Measurements from ENCODE around the gene SHMT2. TPM values are rescaled to one million over a fixed set of nuclear protein-coding genes. Genes with fewer than 3 reads are reported as not detected.

The SHMT2 gene
- polyA plus RNA-seq, 2 donors = 19.8 to 69.5 TPM

DNA sequence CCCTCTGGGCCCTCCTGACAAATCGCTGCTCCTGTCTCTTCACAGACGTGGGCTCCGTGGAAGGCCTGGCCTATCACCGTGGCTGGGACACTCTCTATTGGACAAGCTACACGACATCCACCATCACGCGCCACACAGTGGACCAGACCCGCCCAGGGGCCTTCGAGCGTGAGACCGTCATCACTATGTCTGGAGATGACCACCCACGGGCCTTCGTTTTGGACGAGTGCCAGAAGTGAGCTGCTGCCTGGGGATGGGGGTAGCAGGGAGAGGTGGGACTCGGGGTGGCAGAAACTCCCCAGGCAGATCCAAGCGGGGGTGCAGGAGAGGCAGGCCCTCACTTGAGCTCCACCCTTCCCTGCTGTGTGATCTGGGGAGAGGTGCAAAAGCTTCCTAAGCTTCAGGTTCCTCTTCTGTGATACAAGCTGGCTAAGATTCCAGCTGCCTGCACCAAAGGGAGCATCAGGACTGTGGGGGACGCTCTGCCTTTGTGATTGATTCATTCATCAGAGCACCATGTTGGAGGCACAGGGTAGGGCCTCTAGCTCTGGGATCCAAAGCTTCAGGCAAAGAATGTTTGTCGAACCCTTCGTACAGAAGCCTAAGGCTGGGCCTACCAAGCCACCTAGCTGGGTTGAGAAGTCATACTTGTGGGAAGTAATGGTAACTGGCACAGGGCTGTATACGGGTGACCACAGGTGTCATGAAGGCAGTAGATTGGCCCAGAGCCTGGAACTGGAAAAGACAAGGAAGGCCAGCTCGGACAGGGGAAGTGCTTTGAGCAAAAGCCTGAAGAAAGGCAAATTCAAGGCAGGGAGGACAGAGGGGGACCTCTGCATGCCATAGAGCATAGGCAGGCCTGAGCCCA lies 42.1 kb upstream of the SHMT2 start:
- Histone ChIP-seq H3K27ac (ENCODE audit: low read depth in 2 of 2, low read length in 1 of 2) (no peak overlapping the region), H3K4me3 (ENCODE audit: low read depth in 1 of 2, low read length in 2 of 2) (no peak overlapping the region), H3K36me3 (ENCODE audit: control insufficient read depth in 2 of 2, insufficient read depth in 2 of 2, low read length in 1 of 2) (peaks cover 6 to 88% of the 10 kb centered on the region in 2 donors), H3K27me3 (ENCODE audit: control insufficient read depth in 1 of 2, insufficient read depth in 2 of 2, low read length in 2 of 2) (no peaks in the 10 kb centered on the region), H3K4me1 (ENCODE audit: control insufficient read depth in 2 of 2, insufficient read depth in 2 of 2, low read length in 1 of 2) (no peaks in the 10 kb centered on the region), H3K9me3 (ENCODE audit: control insufficient read depth in 2 of 2, insufficient read depth in 1 of 2, low read depth in 1 of 2, low read length in 1 of 2) (no peaks in the 10 kb centered on the region)
- 70 to 73% methylated on average over 21 of the region's 21 CpGs for WGBS, 2 donors

- Histone ChIP-seq H3K27ac (ENCODE audit: low read depth in 2 of 2, low read length in 1 of 2) (no peak overlapping the region), H3K36me3 (ENCODE audit: control insufficient read depth in 2 of 2, insufficient read depth in 2 of 2, low read length in 1 of 2) (peaks cover 9 to 93% of the 10 kb centered on the region in 2 donors), H3K27me3 (ENCODE audit: control insufficient read depth in 1 of 2, insufficient read depth in 2 of 2, low read length in 2 of 2) (no peaks in the 10 kb centered on the region), H3K4me3 (ENCODE audit: low read depth in 1 of 2, low read length in 2 of 2) (no peak overlapping the region), H3K9me3 (ENCODE audit: control insufficient read depth in 2 of 2, insufficient read depth in 1 of 2, low read depth in 1 of 2, low read length in 1 of 2) (no peaks in the 10 kb centered on the region), H3K4me1 (ENCODE audit: control insufficient read depth in 2 of 2, insufficient read depth in 2 of 2, low read length in 1 of 2) (no peaks in the 10 kb centered on the region)
- 59 to 65% methylated on average over 8 of the region's 8 CpGs for WGBS, 2 donors
These were observed 41.5 kb upstream of the SHMT2 start for GRCh38 chr12:57188090-57188425.

- Histone ChIP-seq H3K9me3 (ENCODE audit: control insufficient read depth in 2 of 2, insufficient read depth in 1 of 2, low read depth in 1 of 2, low read length in 1 of 2) (no peaks in the 10 kb centered on the region), H3K36me3 (ENCODE audit: control insufficient read depth in 2 of 2, insufficient read depth in 2 of 2, low read length in 1 of 2) (peaks cover 27 to 93% of the 10 kb centered on the region in 2 donors)
- 75 to 83% methylated on average over 6 of the region's 6 CpGs for WGBS, 2 donors
These were observed 39.5 kb upstream of the SHMT2 start for GRCh38 chr12:57190037-57190436.

GRCh38 chr12:57190821-57191220 lies 38.7 kb upstream of the SHMT2 start:
- no peak overlapping the region for H3K4me3 ChIP-seq (ENCODE audit: low read depth in 1 of 2, low read length in 2 of 2)
- H3K4me1 ChIP-seq (ENCODE audit: control insufficient read depth in 2 of 2, insufficient read depth in 2 of 2, low read length in 1 of 2) = no peaks in the 10 kb centered on the region
- H3K36me3 ChIP-seq (ENCODE audit: control insufficient read depth in 2 of 2, insufficient read depth in 2 of 2, low read length in 1 of 2) = peaks cover 30 to 94% of the 10 kb centered on the region in 2 donors
- no peaks in the 10 kb centered on the region for H3K27me3 ChIP-seq (ENCODE audit: control insufficient read depth in 1 of 2, insufficient read depth in 2 of 2, low read length in 2 of 2)
- H3K9me3 ChIP-seq (ENCODE audit: control insufficient read depth in 2 of 2, insufficient read depth in 1 of 2, low read depth in 1 of 2, low read length in 1 of 2) = no peaks in the 10 kb centered on the region
- no peak overlapping the region for H3K27ac ChIP-seq (ENCODE audit: low read depth in 2 of 2, low read length in 1 of 2)
- WGBS, 2 donors = 93 to 94% methylated on average over 23 of the region's 23 CpGs

More at GRCh38 chr12:57190037-57190436, 39.5 kb upstream of the SHMT2 start:
- Histone ChIP-seq H3K4me1 (ENCODE audit: control insufficient read depth in 2 of 2, insufficient read depth in 2 of 2, low read length in 1 of 2) (no peaks in the 10 kb centered on the region), H3K27ac (ENCODE audit: low read depth in 2 of 2, low read length in 1 of 2) (no peak overlapping the region), H3K4me3 (ENCODE audit: low read depth in 1 of 2, low read length in 2 of 2) (no peak overlapping the region), H3K27me3 (ENCODE audit: control insufficient read depth in 1 of 2, insufficient read depth in 2 of 2, low read length in 2 of 2) (no peaks in the 10 kb centered on the region)

- no peaks in the 10 kb centered on the region for H3K27me3 ChIP-seq (ENCODE audit: control insufficient read depth in 1 of 2, insufficient read depth in 2 of 2, low read length in 2 of 2)
- H3K9me3 ChIP-seq (ENCODE audit: control insufficient read depth in 2 of 2, insufficient read depth in 1 of 2, low read depth in 1 of 2, low read length in 1 of 2) = no peaks in the 10 kb centered on the region
- no peaks in the 10 kb centered on the region for H3K4me1 ChIP-seq (ENCODE audit: control insufficient read depth in 2 of 2, insufficient read depth in 2 of 2, low read length in 1 of 2)
- H3K27ac ChIP-seq (ENCODE audit: low read depth in 2 of 2, low read length in 1 of 2) = no peak overlapping the region
- peaks cover 31 to 95% of the 10 kb centered on the region in 2 donors for H3K36me3 ChIP-seq (ENCODE audit: control insufficient read depth in 2 of 2, insufficient read depth in 2 of 2, low read length in 1 of 2)
- H3K4me3 ChIP-seq (ENCODE audit: low read depth in 1 of 2, low read length in 2 of 2) = no peak overlapping the region
- 85 to 86% methylated on average over 11 of the region's 11 CpGs for WGBS, 2 donors
These were observed 38.1 kb upstream of the SHMT2 start for GRCh38 chr12:57191410-57191809.

DNA sequence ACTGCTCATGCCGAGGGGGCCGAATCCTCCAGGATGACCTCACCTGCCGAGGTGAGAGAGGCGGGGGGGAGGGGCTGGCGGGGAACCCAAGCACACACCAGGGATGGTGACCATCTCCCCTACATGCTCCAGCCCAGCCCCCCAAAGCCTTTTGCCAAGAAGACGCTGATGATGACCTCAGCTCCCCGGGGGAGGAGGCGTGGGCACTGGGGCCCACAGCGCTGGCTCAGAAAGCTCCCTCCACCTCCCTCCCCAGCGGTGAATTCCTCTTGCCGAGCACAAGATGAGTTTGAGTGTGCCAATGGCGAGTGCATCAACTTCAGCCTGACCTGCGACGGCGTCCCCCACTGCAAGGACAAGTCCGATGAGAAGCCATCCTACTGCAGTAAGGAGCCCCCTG lies 36.6 kb upstream of the SHMT2 start:
- H3K27ac ChIP-seq (ENCODE audit: low read depth in 2 of 2, low read length in 1 of 2) = no peak overlapping the region
- no peak overlapping the region for H3K4me3 ChIP-seq (ENCODE audit: low read depth in 1 of 2, low read length in 2 of 2)
- H3K27me3 ChIP-seq (ENCODE audit: control insufficient read depth in 1 of 2, insufficient read depth in 2 of 2, low read length in 2 of 2) = no peaks in the 10 kb centered on the region
- peaks cover 40 to 95% of the 10 kb centered on the region in 2 donors for H3K36me3 ChIP-seq (ENCODE audit: control insufficient read depth in 2 of 2, insufficient read depth in 2 of 2, low read length in 1 of 2)
- H3K9me3 ChIP-seq (ENCODE audit: control insufficient read depth in 2 of 2, insufficient read depth in 1 of 2, low read depth in 1 of 2, low read length in 1 of 2) = no peaks in the 10 kb centered on the region
- WGBS, 2 donors = 86% methylated on average over 16 of the region's 16 CpGs
- no peaks in the 10 kb centered on the region for H3K4me1 ChIP-seq (ENCODE audit: control insufficient read depth in 2 of 2, insufficient read depth in 2 of 2, low read length in 1 of 2)

GRCh38 chr12:57193706-57194245 lies 35.7 kb upstream of the SHMT2 start:
- H3K4me3 ChIP-seq (ENCODE audit: low read depth in 1 of 2, low read length in 2 of 2) = no peak overlapping the region
- WGBS, 2 donors = 86 to 88% methylated on average over 19 of the region's 19 CpGs
- H3K4me1 ChIP-seq (ENCODE audit: control insufficient read depth in 2 of 2, insufficient read depth in 2 of 2, low read length in 1 of 2) = no peaks in the 10 kb centered on the region
- H3K9me3 ChIP-seq (ENCODE audit: control insufficient read depth in 2 of 2, insufficient read depth in 1 of 2, low read depth in 1 of 2, low read length in 1 of 2) = no peaks in the 10 kb centered on the region
- no peaks in the 10 kb centered on the region for H3K27me3 ChIP-seq (ENCODE audit: control insufficient read depth in 1 of 2, insufficient read depth in 2 of 2, low read length in 2 of 2)
- H3K36me3 ChIP-seq (ENCODE audit: control insufficient read depth in 2 of 2, insufficient read depth in 2 of 2, low read length in 1 of 2) = peaks cover 41 to 96% of the 10 kb centered on the region in 2 donors
- no peak overlapping the region for H3K27ac ChIP-seq (ENCODE audit: low read depth in 2 of 2, low read length in 1 of 2)

GRCh38 chr12:57194253-57194652 lies 35.3 kb upstream of the SHMT2 start:
- Histone ChIP-seq H3K4me3 (ENCODE audit: low read depth in 1 of 2, low read length in 2 of 2) (no peak overlapping the region), H3K4me1 (ENCODE audit: control insufficient read depth in 2 of 2, insufficient read depth in 2 of 2, low read length in 1 of 2) (no peaks in the 10 kb centered on the region), H3K36me3 (ENCODE audit: control insufficient read depth in 2 of 2, insufficient read depth in 2 of 2, low read length in 1 of 2) (peaks cover 41 to 96% of the 10 kb centered on the region in 2 donors), H3K27ac (ENCODE audit: low read depth in 2 of 2, low read length in 1 of 2) (no peak overlapping the region), H3K9me3 (ENCODE audit: control insufficient read depth in 2 of 2, insufficient read depth in 1 of 2, low read depth in 1 of 2, low read length in 1 of 2) (no peaks in the 10 kb centered on the region), H3K27me3 (ENCODE audit: control insufficient read depth in 1 of 2, insufficient read depth in 2 of 2, low read length in 2 of 2) (no peaks in the 10 kb centered on the region)
- WGBS, 2 donors = 86 to 87% methylated on average over 18 of the region's 18 CpGs

GRCh38 chr12:57195186-57195585 lies 34.3 kb upstream of the SHMT2 start:
- no peaks in the 10 kb centered on the region for H3K9me3 ChIP-seq (ENCODE audit: control insufficient read depth in 2 of 2, insufficient read depth in 1 of 2, low read depth in 1 of 2, low read length in 1 of 2)
- H3K27ac ChIP-seq (ENCODE audit: low read depth in 2 of 2, low read length in 1 of 2) = no peak overlapping the region
- no peaks in the 10 kb centered on the region for H3K4me1 ChIP-seq (ENCODE audit: control insufficient read depth in 2 of 2, insufficient read depth in 2 of 2, low read length in 1 of 2)
- no peaks in the 10 kb centered on the region for H3K27me3 ChIP-seq (ENCODE audit: control insufficient read depth in 1 of 2, insufficient read depth in 2 of 2, low read length in 2 of 2)
- no peak overlapping the region for H3K4me3 ChIP-seq (ENCODE audit: low read depth in 1 of 2, low read length in 2 of 2)
- 88 to 92% methylated on average over 19 of the region's 19 CpGs for whole genome bisulfite sequencing, 2 donors
- peaks cover 41 to 95% of the 10 kb centered on the region in 2 donors for H3K36me3 ChIP-seq (ENCODE audit: control insufficient read depth in 2 of 2, insufficient read depth in 2 of 2, low read length in 1 of 2)
